GM15510 (cell line): ENCODE measurements around the gene MAP3K7CL.

ENCODE experiments used
- POLR2A ChIP-seq: IDR thresholded peaks from 3 replicates; pipeline ENCODE4 v1.6.1; 2011; ENCODE audit warnings: borderline replicate concordance; ENCODE audit not compliant: insufficient read length; ENCODE audit errors: extremely low read depth

Gene MAP3K7CL

GRCh38 chr21:29175408-29176134 lies 45.1 kb downstream of the MAP3K7CL start:
- TF ChIP-seq POLR2A: no peak

GRCh38 chr21:29176471-29177120 lies 46.2 kb downstream of the MAP3K7CL start:
- no peak for TF ChIP-seq POLR2A

GRCh38 chr21:29177800-29178199 lies 47.4 kb downstream of the MAP3K7CL start:
- TF ChIP-seq POLR2A: no peak

GRCh38 chr21:29178926-29179325 lies 48.5 kb downstream of the MAP3K7CL start:
- TF ChIP-seq POLR2A: no peak

- no peak for TF ChIP-seq POLR2A
These were observed 49.1 kb downstream of the MAP3K7CL start for GRCh38 chr21:29179503-29179902.

GRCh38 chr21:29181799-29182470 lies 51.5 kb downstream of the MAP3K7CL start:
- no peak for TF ChIP-seq POLR2A

GRCh38 chr21:29182691-29183092 lies 52.2 kb downstream of the MAP3K7CL start:
- TF ChIP-seq POLR2A: no peak

- no peak for TF ChIP-seq POLR2A
These were observed 53.6 kb downstream of the MAP3K7CL start for GRCh38 chr21:29184037-29184436.

- TF ChIP-seq POLR2A: no peak
These were observed 54.7 kb downstream of the MAP3K7CL start for GRCh38 chr21:29185172-29185571.

- TF ChIP-seq POLR2A: no peak
These were observed 55.2 kb downstream of the MAP3K7CL start for GRCh38 chr21:29185633-29186032.

GRCh38 chr21:29186246-29186645 lies 55.8 kb downstream of the MAP3K7CL start:
- no peak for TF ChIP-seq POLR2A

GRCh38 chr21:29187944-29188343 lies 57.5 kb downstream of the MAP3K7CL start:
- TF ChIP-seq POLR2A: no peak

- TF ChIP-seq POLR2A: no peak
These were observed 58.9 kb downstream of the MAP3K7CL start for GRCh38 chr21:29189353-29189752.

GRCh38 chr21:29190923-29191331 lies 60.5 kb downstream of the MAP3K7CL start:
- no peak for TF ChIP-seq POLR2A

GRCh38 chr21:29193072-29193471 lies 62.6 kb downstream of the MAP3K7CL start:
- no peak for TF ChIP-seq POLR2A
